Prostate gland (tissue), 2 donors: ENCODE results near the gene RARB.

Experiments used
- POLR2A ChIP-seq: fragments of 450-650 bp; IDR thresholded peaks from one replicate; pipeline ENCODE4 v1.6.1; 2016; ENCODE audit warnings: antibody characterized with exemption, mild to moderate bottlenecking
- TF ChIP-seq, protein P1 (sequence below), 4 experiments: fragments of 200-600 bp in 2 of 4; fragments of 450-650 bp in 2 of 4; sonication (generic) in 2 of 4; IDR thresholded peaks; 1 replicate in 3 of 4; 2 replicates in 1 of 4; pipeline ENCODE4 v1.5.1; 2016 to 2019; ENCODE audit warnings: antibody characterized with exemption in 4 of 4, mild to moderate bottlenecking in 2 of 4, moderate library complexity in 2 of 4

DNA sequence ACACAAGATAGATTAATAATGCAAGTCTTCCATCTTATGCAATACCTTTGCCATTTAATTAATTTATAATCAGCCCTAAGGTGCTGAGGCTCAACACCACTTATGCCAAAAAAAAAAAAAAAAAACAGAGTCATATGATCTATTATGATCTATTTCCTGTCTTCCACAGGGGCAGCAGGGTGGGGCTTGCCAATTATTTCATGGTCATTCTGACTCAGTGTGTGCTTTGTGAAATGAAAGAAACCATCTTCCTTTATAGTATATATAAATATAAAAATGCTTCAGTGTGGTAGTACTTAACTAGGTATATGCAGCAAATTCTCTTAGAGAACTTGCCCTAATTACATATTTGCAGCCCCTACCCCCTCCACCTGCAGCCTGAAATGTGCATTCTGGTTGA, 7.2 kb upstream of the RARB start:
- TF ChIP-seq, protein P1, sequence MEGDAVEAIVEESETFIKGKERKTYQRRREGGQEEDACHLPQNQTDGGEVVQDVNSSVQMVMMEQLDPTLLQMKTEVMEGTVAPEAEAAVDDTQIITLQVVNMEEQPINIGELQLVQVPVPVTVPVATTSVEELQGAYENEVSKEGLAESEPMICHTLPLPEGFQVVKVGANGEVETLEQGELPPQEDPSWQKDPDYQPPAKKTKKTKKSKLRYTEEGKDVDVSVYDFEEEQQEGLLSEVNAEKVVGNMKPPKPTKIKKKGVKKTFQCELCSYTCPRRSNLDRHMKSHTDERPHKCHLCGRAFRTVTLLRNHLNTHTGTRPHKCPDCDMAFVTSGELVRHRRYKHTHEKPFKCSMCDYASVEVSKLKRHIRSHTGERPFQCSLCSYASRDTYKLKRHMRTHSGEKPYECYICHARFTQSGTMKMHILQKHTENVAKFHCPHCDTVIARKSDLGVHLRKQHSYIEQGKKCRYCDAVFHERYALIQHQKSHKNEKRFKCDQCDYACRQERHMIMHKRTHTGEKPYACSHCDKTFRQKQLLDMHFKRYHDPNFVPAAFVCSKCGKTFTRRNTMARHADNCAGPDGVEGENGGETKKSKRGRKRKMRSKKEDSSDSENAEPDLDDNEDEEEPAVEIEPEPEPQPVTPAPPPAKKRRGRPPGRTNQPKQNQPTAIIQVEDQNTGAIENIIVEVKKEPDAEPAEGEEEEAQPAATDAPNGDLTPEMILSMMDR (IDR thresholded peaks at IDR 0.05): no peak
- TF ChIP-seq POLR2A: no peak
